HG03469 (cell line): ENCODE data around the gene HIVEP1.

Source experiments
- ATAC-seq: cut with Tn5 transposase; IDR thresholded peaks from one replicate; pipeline ENCODE4 v1.9.1; 2021; ENCODE audit warnings: mild to moderate bottlenecking, moderate library complexity, moderate number of reproducible peaks; ENCODE audit not compliant: unreplicated experiment

HIVEP1 gene

GRCh38 chr6:12114055-12114503 lies 102.0 kb downstream of the HIVEP1 start:
- ATAC-seq = no peak

GRCh38 chr6:12115001-12115400 lies 102.9 kb downstream of the HIVEP1 start:
- no peak for ATAC-seq

GRCh38 chr6:12115492-12115891 lies 103.4 kb downstream of the HIVEP1 start:
- no peak for ATAC-seq

- ATAC-seq = no peak
These were observed 104.2 kb downstream of the HIVEP1 start for GRCh38 chr6:12116264-12116800.

- no peak for ATAC-seq
These were observed 104.9 kb downstream of the HIVEP1 start for GRCh38 chr6:12116978-12117377.

- ATAC-seq = no peak
These were observed 106.5 kb downstream of the HIVEP1 start for GRCh38 chr6:12118607-12119006.

- peak; percentile 48 for ATAC-seq
These were observed 107.0 kb downstream of the HIVEP1 start for GRCh38 chr6:12119085-12119588.

GRCh38 chr6:12125396-12125795 lies 113.3 kb downstream of the HIVEP1 start:
- ATAC-seq = no peak

- ATAC-seq = no peak
These were observed 113.9 kb downstream of the HIVEP1 start for GRCh38 chr6:12126051-12126450.

- ATAC-seq = no peak
These were observed 117.4 kb downstream of the HIVEP1 start for GRCh38 chr6:12129523-12129922.

GRCh38 chr6:12132351-12133222 lies 120.5 kb downstream of the HIVEP1 start:
- ATAC-seq = no peak

- ATAC-seq = no peak
These were observed 122.5 kb downstream of the HIVEP1 start for GRCh38 chr6:12134581-12134980.

- ATAC-seq = no peak
These were observed 122.9 kb downstream of the HIVEP1 start for GRCh38 chr6:12134991-12135390.

- ATAC-seq = no peak
These were observed 124.8 kb downstream of the HIVEP1 start for GRCh38 chr6:12136905-12137304.

- ATAC-seq = no peak
These were observed 125.4 kb downstream of the HIVEP1 start for GRCh38 chr6:12137480-12137879.

- no peak for ATAC-seq
These were observed 126.3 kb downstream of the HIVEP1 start for GRCh38 chr6:12138381-12138780.

GRCh38 chr6:12138936-12139335 lies 126.8 kb downstream of the HIVEP1 start:
- no peak for ATAC-seq

GRCh38 chr6:12147557-12148316 lies 135.6 kb downstream of the HIVEP1 start:
- ATAC-seq = no peak

GRCh38 chr6:12148317-12148801 lies 136.2 kb downstream of the HIVEP1 start:
- ATAC-seq = no peak

- no peak for ATAC-seq
These were observed 136.7 kb downstream of the HIVEP1 start for GRCh38 chr6:12148841-12149240.

GRCh38 chr6:12149944-12150510 lies 137.9 kb downstream of the HIVEP1 start:
- no peak for ATAC-seq
